ENCODE results near the gene RAD17.
"Not testable (repeated sequence)": the region's sequence is repeated elsewhere in the genome, so short reads cannot be mapped to it uniquely, and the experiment has no call there.

RAD17 gene

DNA sequence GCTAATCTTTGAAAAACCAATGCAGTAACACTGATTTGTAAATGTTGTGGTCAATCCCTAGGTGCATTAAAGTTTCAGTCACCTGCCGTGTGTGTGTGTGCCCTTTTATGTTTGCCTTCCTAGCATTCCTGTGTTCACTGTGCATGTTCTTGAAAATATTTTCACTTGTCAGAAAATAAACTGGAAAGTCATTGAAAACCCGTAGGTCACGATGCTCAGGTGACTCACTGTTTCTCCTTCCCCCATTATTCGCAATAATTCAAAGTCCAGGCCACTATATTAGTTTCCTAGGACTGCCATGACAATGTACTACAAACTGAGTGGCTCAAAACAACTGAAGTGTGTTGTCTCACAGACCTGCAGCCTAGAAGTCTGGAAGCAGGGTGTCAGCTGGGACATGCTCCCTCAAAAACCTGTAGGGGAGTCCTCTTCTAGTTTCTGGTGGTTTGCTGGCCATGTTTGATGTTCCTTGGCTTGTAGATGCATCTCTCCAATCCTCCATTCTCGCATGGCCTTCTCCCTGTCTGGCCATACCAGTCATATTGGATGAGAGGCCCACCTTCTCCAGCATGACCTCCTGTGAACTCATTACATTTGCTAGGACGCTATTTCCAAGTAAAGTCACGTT, 74.6 kb downstream of the RAD17 start:
- H3K36me3 ChIP-seq (ENCODE audit: control insufficient read depth in 2 of 2, insufficient read depth in 2 of 2, low read length in 2 of 2): no peaks in the 10 kb centered on the region
- no peaks in the 10 kb centered on the region for H3K4me1 ChIP-seq (ENCODE audit: control insufficient read depth, insufficient read depth, low read length)
- no peaks in the 10 kb centered on the region for H3K9me3 ChIP-seq (ENCODE audit: control insufficient read depth in 2 of 2, low read length in 2 of 2)
- H3K4me3 ChIP-seq (ENCODE audit: low read length in 2 of 2): no peak overlapping the region
- H3K27me3 ChIP-seq (ENCODE audit: control insufficient read depth in 1 of 2, insufficient read depth in 2 of 2, low read length in 2 of 2): no peaks in the 10 kb centered on the region
- H3K9ac ChIP-seq (ENCODE audit: low read length in 2 of 2): no peak overlapping the region
- no peak overlapping the region for H3K27ac ChIP-seq (ENCODE audit: low read length)

DNA sequence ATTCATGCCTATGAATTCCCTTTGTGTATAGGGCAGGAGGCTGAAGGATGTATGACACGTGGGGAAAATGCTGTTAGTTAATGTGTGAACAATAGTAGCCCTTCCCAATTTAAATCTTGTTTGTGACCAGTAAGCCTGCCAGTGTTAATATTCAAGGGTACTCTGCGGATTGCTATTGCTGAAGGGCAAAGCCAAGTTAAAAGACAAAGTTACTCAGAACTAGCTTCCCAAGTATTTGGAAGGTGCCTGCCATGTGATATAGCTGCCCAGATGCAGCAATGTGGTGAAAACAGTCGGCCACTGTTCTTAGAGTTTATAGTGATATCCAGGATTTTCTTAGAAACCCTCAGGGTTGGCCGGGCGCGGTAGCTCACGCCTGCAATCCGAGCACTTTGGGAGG, 79.9 kb downstream of the RAD17 start:
- Histone ChIP-seq H3K36me3 (ENCODE audit: control insufficient read depth in 2 of 2, insufficient read depth in 2 of 2, low read length in 2 of 2) (no peaks in the 10 kb centered on the region), H3K4me3 (ENCODE audit: low read length in 2 of 2) (no peak overlapping the region), H3K9me3 (ENCODE audit: control insufficient read depth in 2 of 2, low read length in 2 of 2) (no peaks in the 10 kb centered on the region), H3K27me3 (ENCODE audit: control insufficient read depth in 1 of 2, insufficient read depth in 2 of 2, low read length in 2 of 2) (no peaks in the 10 kb centered on the region), H3K4me1 (ENCODE audit: control insufficient read depth, insufficient read depth, low read length) (no peaks in the 10 kb centered on the region), H3K27ac (ENCODE audit: low read length) (no peak overlapping the region), H3K9ac (ENCODE audit: low read length in 2 of 2) (no peak overlapping the region)

DNA sequence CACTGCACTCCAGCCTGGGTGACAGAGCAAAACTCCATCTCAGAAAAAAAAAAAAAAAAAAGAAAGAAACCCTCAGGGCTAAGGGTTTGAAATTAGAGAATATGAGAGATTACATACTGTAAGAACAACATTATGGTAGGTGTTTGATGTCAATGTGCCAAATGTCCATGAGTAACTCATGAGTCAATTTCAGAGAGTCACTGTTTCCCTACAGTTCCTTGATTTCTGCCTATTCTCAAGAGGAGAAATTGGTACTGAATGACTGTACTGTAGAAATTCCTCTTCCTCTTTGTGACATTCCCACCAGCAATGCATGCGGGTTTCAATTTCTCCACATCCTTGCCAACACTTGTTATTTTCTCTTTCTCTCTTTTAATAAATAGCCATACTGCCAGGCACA, 80.5 kb downstream of the RAD17 start:
- no peaks in the 10 kb centered on the region for H3K9me3 ChIP-seq (ENCODE audit: control insufficient read depth in 2 of 2, low read length in 2 of 2)
- H3K4me1 ChIP-seq (ENCODE audit: control insufficient read depth, insufficient read depth, low read length): no peaks in the 10 kb centered on the region
- H3K36me3 ChIP-seq (ENCODE audit: control insufficient read depth in 2 of 2, insufficient read depth in 2 of 2, low read length in 2 of 2): no peaks in the 10 kb centered on the region

GRCh38 chr5:69450527-69450926, 80.9 kb downstream of the RAD17 start:
- not testable (repeated sequence) for H3K36me3 ChIP-seq (ENCODE audit: control insufficient read depth in 2 of 2, insufficient read depth in 2 of 2, low read length in 2 of 2); H3K9me3 ChIP-seq (ENCODE audit: control insufficient read depth in 2 of 2, low read length in 2 of 2); H3K27me3 ChIP-seq (ENCODE audit: control insufficient read depth in 1 of 2, insufficient read depth in 2 of 2, low read length in 2 of 2); H3K9ac ChIP-seq (ENCODE audit: low read length in 2 of 2); H3K4me1 ChIP-seq (ENCODE audit: control insufficient read depth, insufficient read depth, low read length); H3K4me3 ChIP-seq (ENCODE audit: low read length in 2 of 2); H3K27ac ChIP-seq (ENCODE audit: low read length)

More for the DNA sequence above, 80.5 kb downstream of the RAD17 start:
- Histone ChIP-seq H3K27me3 (ENCODE audit: control insufficient read depth in 1 of 2, insufficient read depth in 2 of 2, low read length in 2 of 2) (no peaks in the 10 kb centered on the region), H3K27ac (ENCODE audit: low read length) (no peak overlapping the region), H3K4me3 (ENCODE audit: low read length in 2 of 2) (no peak overlapping the region), H3K9ac (ENCODE audit: low read length in 2 of 2) (no peak overlapping the region)

GRCh38 chr5:69451941-69452647, 82.5 kb downstream of the RAD17 start:
- H3K4me1 ChIP-seq (ENCODE audit: control insufficient read depth, insufficient read depth, low read length): no peaks in the 10 kb centered on the region
- H3K9ac ChIP-seq (ENCODE audit: low read length in 2 of 2): no peak overlapping the region
- H3K27ac ChIP-seq (ENCODE audit: low read length): no peak overlapping the region
- no peaks in the 10 kb centered on the region for H3K27me3 ChIP-seq (ENCODE audit: control insufficient read depth in 1 of 2, insufficient read depth in 2 of 2, low read length in 2 of 2)
- H3K9me3 ChIP-seq (ENCODE audit: control insufficient read depth in 2 of 2, low read length in 2 of 2): no peaks in the 10 kb centered on the region
- H3K36me3 ChIP-seq (ENCODE audit: control insufficient read depth in 2 of 2, insufficient read depth in 2 of 2, low read length in 2 of 2): no peaks in the 10 kb centered on the region
- no peak overlapping the region for H3K4me3 ChIP-seq (ENCODE audit: low read length in 2 of 2)

DNA sequence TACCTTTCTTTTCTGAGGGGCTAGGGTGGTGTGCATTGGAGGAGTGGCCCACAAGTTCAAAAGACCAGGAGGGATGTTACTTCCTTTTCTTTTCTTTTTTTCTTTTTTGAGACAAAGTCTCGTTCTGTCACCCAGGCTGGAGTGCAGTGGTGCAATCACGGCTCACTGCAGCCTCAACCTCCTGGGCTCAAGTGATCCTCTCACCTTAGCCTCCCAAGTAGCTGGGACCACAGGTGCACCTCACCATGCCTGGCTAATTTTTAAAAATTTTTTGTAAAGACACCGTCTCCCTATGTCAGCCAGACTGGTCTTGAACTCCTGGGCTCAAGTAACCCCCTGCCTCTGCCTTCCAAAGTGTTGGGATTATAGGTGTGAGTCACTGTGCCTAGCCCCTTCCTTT, 83.9 kb downstream of the RAD17 start:
- not testable (repeated sequence) for H3K27ac ChIP-seq (ENCODE audit: low read length); H3K27me3 ChIP-seq (ENCODE audit: control insufficient read depth in 1 of 2, insufficient read depth in 2 of 2, low read length in 2 of 2); H3K9ac ChIP-seq (ENCODE audit: low read length in 2 of 2)

GRCh38 chr5:69454460-69455249, 85.0 kb downstream of the RAD17 start:
- no peaks in the 10 kb centered on the region for H3K27me3 ChIP-seq (ENCODE audit: control insufficient read depth in 1 of 2, insufficient read depth in 2 of 2, low read length in 2 of 2)
- no peak overlapping the region for H3K27ac ChIP-seq (ENCODE audit: low read length)
- H3K4me1 ChIP-seq (ENCODE audit: control insufficient read depth, insufficient read depth, low read length): no peaks in the 10 kb centered on the region
- no peak overlapping the region for H3K4me3 ChIP-seq (ENCODE audit: low read length in 2 of 2)
- peaks cover 0 to 2% of the 10 kb centered on the region in 2 donors for H3K9me3 ChIP-seq (ENCODE audit: control insufficient read depth in 2 of 2, low read length in 2 of 2)
- no peak overlapping the region for H3K9ac ChIP-seq (ENCODE audit: low read length in 2 of 2)
- no peaks in the 10 kb centered on the region for H3K36me3 ChIP-seq (ENCODE audit: control insufficient read depth in 2 of 2, insufficient read depth in 2 of 2, low read length in 2 of 2)

More for the DNA sequence above, 83.9 kb downstream of the RAD17 start:
- not testable (repeated sequence) for H3K4me3 ChIP-seq (ENCODE audit: low read length in 2 of 2); H3K9me3 ChIP-seq (ENCODE audit: control insufficient read depth in 2 of 2, low read length in 2 of 2); H3K36me3 ChIP-seq (ENCODE audit: control insufficient read depth in 2 of 2, insufficient read depth in 2 of 2, low read length in 2 of 2); H3K4me1 ChIP-seq (ENCODE audit: control insufficient read depth, insufficient read depth, low read length)

GRCh38 chr5:69455428-69455988, 85.9 kb downstream of the RAD17 start:
- H3K27me3 ChIP-seq (ENCODE audit: control insufficient read depth in 1 of 2, insufficient read depth in 2 of 2, low read length in 2 of 2); H3K9me3 ChIP-seq (ENCODE audit: control insufficient read depth in 2 of 2, low read length in 2 of 2); H3K36me3 ChIP-seq (ENCODE audit: control insufficient read depth in 2 of 2, insufficient read depth in 2 of 2, low read length in 2 of 2); H3K4me3 ChIP-seq (ENCODE audit: low read length in 2 of 2); H3K27ac ChIP-seq (ENCODE audit: low read length); H3K4me1 ChIP-seq (ENCODE audit: control insufficient read depth, insufficient read depth, low read length); H3K9ac ChIP-seq (ENCODE audit: low read length in 2 of 2): not testable (repeated sequence)

GRCh38 chr5:69462170-69462569, 92.6 kb downstream of the RAD17 start:
- Histone ChIP-seq H3K27me3 (ENCODE audit: control insufficient read depth in 1 of 2, insufficient read depth in 2 of 2, low read length in 2 of 2) (no peaks in the 10 kb centered on the region), H3K9me3 (ENCODE audit: control insufficient read depth in 2 of 2, low read length in 2 of 2) (peaks cover 0 to 2% of the 10 kb centered on the region in 2 donors), H3K4me1 (ENCODE audit: control insufficient read depth, insufficient read depth, low read length) (no peaks in the 10 kb centered on the region), H3K36me3 (ENCODE audit: control insufficient read depth in 2 of 2, insufficient read depth in 2 of 2, low read length in 2 of 2) (no peaks in the 10 kb centered on the region), H3K27ac (ENCODE audit: low read length) (no peak overlapping the region), H3K9ac (ENCODE audit: low read length in 2 of 2) (no peak overlapping the region), H3K4me3 (ENCODE audit: low read length in 2 of 2) (no peak overlapping the region)
